Breast epithelium (tissue), 3 donors: ENCODE data around the gene HPSE.

Experiments used
- CTCF ChIP-seq, 3 donors: fragments of 450-650 bp; IDR thresholded peaks; one replicate each; pipeline ENCODE4 v1.5.1; 2016 to 2017; ENCODE audit warnings: antibody characterized with exemption in 3 of 3, mild to moderate bottlenecking in 3 of 3, moderate library complexity in 3 of 3
- POLR2A ChIP-seq: fragments of 450-650 bp; IDR thresholded peaks from one replicate; pipeline ENCODE4 v1.6.1; 2016; ENCODE audit warnings: antibody characterized with exemption, mild to moderate bottlenecking, moderate library complexity

GRCh38 chr4:83342476-83342875 lies 7.8 kb upstream of the HPSE start:
- TF ChIP-seq POLR2A (no peak), CTCF (IDR thresholded peaks at IDR 0.05) (no peak)
